ENCODE results near the gene PRDM16. TPM values are rescaled to one million over a fixed set of nuclear protein-coding genes. Genes with fewer than 3 reads are reported as not detected.

The PRDM16 gene
- total and polyA plus RNA-seq, 2 experiments from 2014 or later = 0.14 to 0.16 TPM

DNA sequence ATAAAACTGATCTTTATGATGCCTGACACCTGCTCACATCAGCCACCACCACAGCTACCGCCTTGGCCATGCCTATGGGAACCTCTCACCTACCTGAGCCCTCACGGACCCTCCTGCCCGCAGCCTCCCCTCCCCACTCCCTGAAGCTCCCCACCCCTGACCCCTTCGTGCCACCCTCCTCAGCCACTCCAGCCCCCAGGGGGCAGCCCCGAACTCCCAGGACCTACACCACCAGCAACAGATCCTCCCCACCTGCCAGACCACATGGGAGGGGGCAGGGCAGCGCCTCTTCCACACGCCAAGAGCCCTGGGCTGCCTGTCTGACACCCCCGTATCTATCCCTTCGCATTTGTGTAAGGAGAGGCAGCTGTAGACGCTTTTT, 371.3 kb downstream of the PRDM16 start:
- H3K79me2 ChIP-seq (replicated peaks; ENCODE audit: insufficient read depth) = no peaks in the 10 kb centered on the region
- no peaks in the 10 kb centered on the region for H3K27me3 ChIP-seq (ENCODE audit: insufficient read depth)
- DNase-seq (ENCODE audit: low spot score) (no peak), ATAC-seq (no peak)
- no peak overlapping the region for H3K4me2 ChIP-seq
- H2AFZ ChIP-seq = no peak overlapping the region
- Mint-ChIP-seq H3K9me3 (no peaks in the 10 kb centered on the region), H3K4me1 (peaks cover 10% of the 10 kb centered on the region), H3K27me3 (ENCODE audit: insufficient read depth, low read depth, poor library complexity) (peaks cover 10% of the 10 kb centered on the region), H3K4me3 (no peak overlapping the region), H3K36me3 (ENCODE audit: low read depth) (no peaks in the 10 kb centered on the region), H3K27ac (no peak overlapping the region)
- no peaks in the 10 kb centered on the region for H3K9me2 ChIP-seq (ENCODE audit: insufficient read depth)
- H3K4me3 ChIP-seq = no peak overlapping the region
- H3K4me1 ChIP-seq (ENCODE audit: insufficient read depth) = no peaks in the 10 kb centered on the region
- no peak overlapping the region for H3K27ac ChIP-seq (ENCODE audit: low read depth)
- TF ChIP-seq, protein P1, sequence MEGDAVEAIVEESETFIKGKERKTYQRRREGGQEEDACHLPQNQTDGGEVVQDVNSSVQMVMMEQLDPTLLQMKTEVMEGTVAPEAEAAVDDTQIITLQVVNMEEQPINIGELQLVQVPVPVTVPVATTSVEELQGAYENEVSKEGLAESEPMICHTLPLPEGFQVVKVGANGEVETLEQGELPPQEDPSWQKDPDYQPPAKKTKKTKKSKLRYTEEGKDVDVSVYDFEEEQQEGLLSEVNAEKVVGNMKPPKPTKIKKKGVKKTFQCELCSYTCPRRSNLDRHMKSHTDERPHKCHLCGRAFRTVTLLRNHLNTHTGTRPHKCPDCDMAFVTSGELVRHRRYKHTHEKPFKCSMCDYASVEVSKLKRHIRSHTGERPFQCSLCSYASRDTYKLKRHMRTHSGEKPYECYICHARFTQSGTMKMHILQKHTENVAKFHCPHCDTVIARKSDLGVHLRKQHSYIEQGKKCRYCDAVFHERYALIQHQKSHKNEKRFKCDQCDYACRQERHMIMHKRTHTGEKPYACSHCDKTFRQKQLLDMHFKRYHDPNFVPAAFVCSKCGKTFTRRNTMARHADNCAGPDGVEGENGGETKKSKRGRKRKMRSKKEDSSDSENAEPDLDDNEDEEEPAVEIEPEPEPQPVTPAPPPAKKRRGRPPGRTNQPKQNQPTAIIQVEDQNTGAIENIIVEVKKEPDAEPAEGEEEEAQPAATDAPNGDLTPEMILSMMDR (conservative IDR thresholded peaks at IDR 0.05; ENCODE audit: low read depth in 2 of 2) = no peak
- TF ChIP-seq NANOG (IDR thresholded peaks at IDR 0.05; ENCODE audit: borderline replicate concordance) = no peak
- TF ChIP-seq ZNF331 (CRISPR knock-in tag; IDR thresholded peaks at IDR 0.05; ENCODE audit: low read depth) = no peak
- TF ChIP-seq STAT1 (IDR thresholded peaks at IDR 0.05; ENCODE audit: unreplicated experiment) = no peak
- TF ChIP-seq, protein P2, sequence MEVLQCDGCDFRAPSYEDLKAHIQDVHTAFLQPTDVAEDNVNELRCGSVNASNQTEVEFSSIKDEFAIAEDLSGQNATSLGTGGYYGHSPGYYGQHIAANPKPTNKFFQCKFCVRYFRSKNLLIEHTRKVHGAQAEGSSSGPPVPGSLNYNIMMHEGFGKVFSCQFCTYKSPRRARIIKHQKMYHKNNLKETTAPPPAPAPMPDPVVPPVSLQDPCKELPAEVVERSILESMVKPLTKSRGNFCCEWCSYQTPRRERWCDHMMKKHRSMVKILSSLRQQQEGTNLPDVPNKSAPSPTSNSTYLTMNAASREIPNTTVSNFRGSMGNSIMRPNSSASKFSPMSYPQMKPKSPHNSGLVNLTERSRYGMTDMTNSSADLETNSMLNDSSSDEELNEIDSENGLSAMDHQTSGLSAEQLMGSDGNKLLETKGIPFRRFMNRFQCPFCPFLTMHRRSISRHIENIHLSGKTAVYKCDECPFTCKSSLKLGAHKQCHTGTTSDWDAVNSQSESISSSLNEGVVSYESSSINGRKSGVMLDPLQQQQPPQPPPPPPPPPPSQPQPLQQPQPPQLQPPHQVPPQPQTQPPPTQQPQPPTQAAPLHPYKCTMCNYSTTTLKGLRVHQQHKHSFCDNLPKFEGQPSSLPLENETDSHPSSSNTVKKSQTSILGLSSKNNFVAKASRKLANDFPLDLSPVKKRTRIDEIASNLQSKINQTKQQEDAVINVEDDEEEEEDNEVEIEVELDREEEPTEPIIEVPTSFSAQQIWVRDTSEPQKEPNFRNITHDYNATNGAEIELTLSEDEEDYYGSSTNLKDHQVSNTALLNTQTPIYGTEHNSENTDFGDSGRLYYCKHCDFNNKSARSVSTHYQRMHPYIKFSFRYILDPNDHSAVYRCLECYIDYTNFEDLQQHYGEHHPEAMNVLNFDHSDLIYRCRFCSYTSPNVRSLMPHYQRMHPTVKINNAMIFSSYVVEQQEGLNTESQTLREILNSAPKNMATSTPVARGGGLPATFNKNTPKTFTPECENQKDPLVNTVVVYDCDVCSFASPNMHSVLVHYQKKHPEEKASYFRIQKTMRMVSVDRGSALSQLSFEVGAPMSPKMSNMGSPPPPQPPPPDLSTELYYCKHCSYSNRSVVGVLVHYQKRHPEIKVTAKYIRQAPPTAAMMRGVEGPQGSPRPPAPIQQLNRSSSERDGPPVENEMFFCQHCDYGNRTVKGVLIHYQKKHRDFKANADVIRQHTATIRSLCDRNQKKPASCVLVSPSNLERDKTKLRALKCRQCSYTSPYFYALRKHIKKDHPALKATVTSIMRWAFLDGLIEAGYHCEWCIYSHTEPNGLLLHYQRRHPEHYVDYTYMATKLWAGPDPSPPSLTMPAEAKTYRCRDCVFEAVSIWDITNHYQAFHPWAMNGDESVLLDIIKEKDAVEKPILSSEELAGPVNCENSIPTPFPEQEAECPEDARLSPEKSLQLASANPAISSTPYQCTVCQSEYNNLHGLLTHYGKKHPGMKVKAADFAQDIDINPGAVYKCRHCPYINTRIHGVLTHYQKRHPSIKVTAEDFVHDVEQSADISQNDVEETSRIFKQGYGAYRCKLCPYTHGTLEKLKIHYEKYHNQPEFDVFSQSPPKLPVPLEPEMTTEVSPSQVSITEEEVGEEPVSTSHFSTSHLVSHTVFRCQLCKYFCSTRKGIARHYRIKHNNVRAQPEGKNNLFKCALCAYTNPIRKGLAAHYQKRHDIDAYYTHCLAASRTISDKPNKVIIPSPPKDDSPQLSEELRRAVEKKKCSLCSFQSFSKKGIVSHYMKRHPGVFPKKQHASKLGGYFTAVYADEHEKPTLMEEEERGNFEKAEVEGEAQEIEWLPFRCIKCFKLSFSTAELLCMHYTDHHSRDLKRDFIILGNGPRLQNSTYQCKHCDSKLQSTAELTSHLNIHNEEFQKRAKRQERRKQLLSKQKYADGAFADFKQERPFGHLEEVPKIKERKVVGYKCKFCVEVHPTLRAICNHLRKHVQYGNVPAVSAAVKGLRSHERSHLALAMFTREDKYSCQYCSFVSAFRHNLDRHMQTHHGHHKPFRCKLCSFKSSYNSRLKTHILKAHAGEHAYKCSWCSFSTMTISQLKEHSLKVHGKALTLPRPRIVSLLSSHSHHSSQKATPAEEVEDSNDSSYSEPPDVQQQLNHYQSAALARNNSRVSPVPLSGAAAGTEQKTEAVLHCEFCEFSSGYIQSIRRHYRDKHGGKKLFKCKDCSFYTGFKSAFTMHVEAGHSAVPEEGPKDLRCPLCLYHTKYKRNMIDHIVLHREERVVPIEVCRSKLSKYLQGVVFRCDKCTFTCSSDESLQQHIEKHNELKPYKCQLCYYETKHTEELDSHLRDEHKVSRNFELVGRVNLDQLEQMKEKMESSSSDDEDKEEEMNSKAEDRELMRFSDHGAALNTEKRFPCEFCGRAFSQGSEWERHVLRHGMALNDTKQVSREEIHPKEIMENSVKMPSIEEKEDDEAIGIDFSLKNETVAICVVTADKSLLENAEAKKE (CRISPR knock-in tag; IDR thresholded peaks at IDR 0.05) = no peak
- no peak for TF ChIP-seq CREB1 (CRISPR knock-in tag; IDR thresholded peaks at IDR 0.05; ENCODE audit: low read depth)
- TF ChIP-seq, protein P3, sequence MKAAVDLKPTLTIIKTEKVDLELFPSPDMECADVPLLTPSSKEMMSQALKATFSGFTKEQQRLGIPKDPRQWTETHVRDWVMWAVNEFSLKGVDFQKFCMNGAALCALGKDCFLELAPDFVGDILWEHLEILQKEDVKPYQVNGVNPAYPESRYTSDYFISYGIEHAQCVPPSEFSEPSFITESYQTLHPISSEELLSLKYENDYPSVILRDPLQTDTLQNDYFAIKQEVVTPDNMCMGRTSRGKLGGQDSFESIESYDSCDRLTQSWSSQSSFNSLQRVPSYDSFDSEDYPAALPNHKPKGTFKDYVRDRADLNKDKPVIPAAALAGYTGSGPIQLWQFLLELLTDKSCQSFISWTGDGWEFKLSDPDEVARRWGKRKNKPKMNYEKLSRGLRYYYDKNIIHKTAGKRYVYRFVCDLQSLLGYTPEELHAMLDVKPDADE (IDR thresholded peaks at IDR 0.05) = no peak
- TF ChIP-seq POLR2AphosphoS5 (IDR thresholded peaks at IDR 0.05; ENCODE audit: low read depth) = no peak
- TF ChIP-seq JUNB (IDR thresholded peaks at IDR 0.05; ENCODE audit: unreplicated experiment) = no peak
- TF ChIP-seq, protein P4, sequence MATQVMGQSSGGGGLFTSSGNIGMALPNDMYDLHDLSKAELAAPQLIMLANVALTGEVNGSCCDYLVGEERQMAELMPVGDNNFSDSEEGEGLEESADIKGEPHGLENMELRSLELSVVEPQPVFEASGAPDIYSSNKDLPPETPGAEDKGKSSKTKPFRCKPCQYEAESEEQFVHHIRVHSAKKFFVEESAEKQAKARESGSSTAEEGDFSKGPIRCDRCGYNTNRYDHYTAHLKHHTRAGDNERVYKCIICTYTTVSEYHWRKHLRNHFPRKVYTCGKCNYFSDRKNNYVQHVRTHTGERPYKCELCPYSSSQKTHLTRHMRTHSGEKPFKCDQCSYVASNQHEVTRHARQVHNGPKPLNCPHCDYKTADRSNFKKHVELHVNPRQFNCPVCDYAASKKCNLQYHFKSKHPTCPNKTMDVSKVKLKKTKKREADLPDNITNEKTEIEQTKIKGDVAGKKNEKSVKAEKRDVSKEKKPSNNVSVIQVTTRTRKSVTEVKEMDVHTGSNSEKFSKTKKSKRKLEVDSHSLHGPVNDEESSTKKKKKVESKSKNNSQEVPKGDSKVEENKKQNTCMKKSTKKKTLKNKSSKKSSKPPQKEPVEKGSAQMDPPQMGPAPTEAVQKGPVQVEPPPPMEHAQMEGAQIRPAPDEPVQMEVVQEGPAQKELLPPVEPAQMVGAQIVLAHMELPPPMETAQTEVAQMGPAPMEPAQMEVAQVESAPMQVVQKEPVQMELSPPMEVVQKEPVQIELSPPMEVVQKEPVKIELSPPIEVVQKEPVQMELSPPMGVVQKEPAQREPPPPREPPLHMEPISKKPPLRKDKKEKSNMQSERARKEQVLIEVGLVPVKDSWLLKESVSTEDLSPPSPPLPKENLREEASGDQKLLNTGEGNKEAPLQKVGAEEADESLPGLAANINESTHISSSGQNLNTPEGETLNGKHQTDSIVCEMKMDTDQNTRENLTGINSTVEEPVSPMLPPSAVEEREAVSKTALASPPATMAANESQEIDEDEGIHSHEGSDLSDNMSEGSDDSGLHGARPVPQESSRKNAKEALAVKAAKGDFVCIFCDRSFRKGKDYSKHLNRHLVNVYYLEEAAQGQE (IDR thresholded peaks at IDR 0.05; ENCODE audit: unreplicated experiment) = no peak
- no peak for TF ChIP-seq EZH2 (IDR thresholded peaks at IDR 0.05; ENCODE audit: low read depth, unreplicated experiment)
- TF ChIP-seq ZNF114 (CRISPR knock-in tag; IDR thresholded peaks at IDR 0.05) = no peak
- no peak for TF ChIP-seq EZH2phosphoT487 (IDR thresholded peaks at IDR 0.05; ENCODE audit: unreplicated experiment)
- H3K36me3 ChIP-seq (ENCODE audit: insufficient read depth) = no peaks in the 10 kb centered on the region
- no peaks in the 10 kb centered on the region for H3F3A ChIP-seq (replicated peaks; ENCODE audit: low read depth)
- no peaks in the 10 kb centered on the region for H4K20me1 ChIP-seq (replicated peaks; ENCODE audit: insufficient read depth)

Measured in GM23338 (cell line).